ENCODE data around the gene ARL14.

Gene ARL14

DNA sequence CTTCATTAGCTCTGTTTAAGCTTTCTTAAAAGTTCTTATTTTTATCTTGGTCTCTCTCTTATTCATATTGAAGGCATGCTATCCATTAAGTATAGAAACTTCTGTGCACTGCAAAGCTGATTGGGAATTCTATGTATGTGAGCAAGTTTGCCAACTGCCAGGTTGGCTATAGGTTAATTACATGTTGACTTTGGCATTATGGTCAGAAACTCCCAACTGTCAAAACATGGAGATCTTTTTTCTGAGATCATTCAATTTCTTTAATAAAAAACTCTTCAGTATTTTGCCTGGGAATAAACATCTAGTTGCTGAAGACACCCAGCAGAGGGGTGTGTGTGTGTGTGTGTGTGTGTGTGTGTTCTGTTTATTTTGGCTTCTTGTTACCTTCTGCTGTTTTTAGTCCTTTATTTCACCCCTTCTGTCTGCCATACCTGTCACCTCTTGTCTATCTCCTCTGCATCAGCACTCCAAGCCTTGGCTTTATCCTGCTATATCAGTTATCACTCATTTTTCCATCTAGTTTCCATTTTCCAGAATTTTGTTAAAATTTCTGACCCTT lies 1.3 kb upstream of the ARL14 start:
- Histone ChIP-seq H2AFZ (ENCODE audit: low read length, unreplicated experiment) (no peak overlapping the region), H3K4me3 (ENCODE audit: low read depth, low read length) (no peak overlapping the region), H3K27ac (ENCODE audit: low read depth, low read length) (no peak overlapping the region), H3K4me1 (ENCODE audit: control insufficient read depth, insufficient read depth, low read length, unreplicated experiment) (peaks cover 24% of the 10 kb centered on the region), H3K79me2 (ENCODE audit: control insufficient read depth, insufficient read depth, low read length, unreplicated experiment) (no peaks in the 10 kb centered on the region), H3K36me3 (ENCODE audit: insufficient read depth, low read length) (no peaks in the 10 kb centered on the region), H3K27me3 (ENCODE audit: insufficient read depth, low read length) (no peaks in the 10 kb centered on the region)

DNA sequence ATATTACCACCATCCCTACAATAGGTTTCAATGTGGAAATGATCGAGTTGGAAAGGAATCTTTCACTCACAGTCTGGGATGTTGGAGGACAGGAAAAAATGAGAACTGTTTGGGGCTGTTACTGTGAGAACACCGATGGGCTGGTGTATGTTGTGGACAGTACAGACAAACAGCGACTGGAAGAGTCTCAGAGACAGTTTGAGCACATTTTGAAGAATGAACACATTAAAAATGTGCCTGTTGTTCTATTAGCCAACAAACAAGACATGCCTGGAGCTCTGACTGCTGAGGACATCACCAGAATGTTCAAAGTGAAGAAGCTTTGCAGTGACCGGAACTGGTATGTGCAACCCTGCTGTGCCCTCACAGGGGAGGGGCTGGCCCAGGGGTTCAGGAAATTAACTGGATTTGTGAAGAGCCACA lies 510 bp downstream of the ARL14 start:
- no peaks in the 10 kb centered on the region for H3K79me2 ChIP-seq (ENCODE audit: control insufficient read depth, insufficient read depth, low read length, unreplicated experiment)
- peak overlapping the region; percentile 48; the same call in 1 of the 2 replicates for H3K4me3 ChIP-seq (ENCODE audit: low read depth, low read length)
- peak overlapping the region; percentile 33; the same call in 1 of the 2 replicates for H3K27ac ChIP-seq (ENCODE audit: low read depth, low read length)
- no peaks in the 10 kb centered on the region for H3K27me3 ChIP-seq (ENCODE audit: insufficient read depth, low read length)
- H3K4me1 ChIP-seq (ENCODE audit: control insufficient read depth, insufficient read depth, low read length, unreplicated experiment): peaks cover 17% of the 10 kb centered on the region
- H2AFZ ChIP-seq (ENCODE audit: low read length, unreplicated experiment): peak overlapping the region; percentile 72
- H3K36me3 ChIP-seq (ENCODE audit: insufficient read depth, low read length): no peaks in the 10 kb centered on the region

GRCh38 chr3:160678292-160678842 lies 1.4 kb downstream of the ARL14 start:
- H3K4me1 ChIP-seq (ENCODE audit: control insufficient read depth, insufficient read depth, low read length, unreplicated experiment): peaks cover 17% of the 10 kb centered on the region
- H3K27me3 ChIP-seq (ENCODE audit: insufficient read depth, low read length): no peaks in the 10 kb centered on the region
- H3K4me3 ChIP-seq (ENCODE audit: low read depth, low read length): no peak overlapping the region
- H3K27ac ChIP-seq (ENCODE audit: low read depth, low read length): no peak overlapping the region
- H3K36me3 ChIP-seq (ENCODE audit: insufficient read depth, low read length): no peaks in the 10 kb centered on the region
- no peak overlapping the region for H2AFZ ChIP-seq (ENCODE audit: low read length, unreplicated experiment)
- H3K79me2 ChIP-seq (ENCODE audit: control insufficient read depth, insufficient read depth, low read length, unreplicated experiment): no peaks in the 10 kb centered on the region

GRCh38 chr3:160684368-160684740 lies 7.4 kb downstream of the ARL14 start:
- H3K27ac ChIP-seq (ENCODE audit: low read depth, low read length): no peak overlapping the region
- no peak overlapping the region for H2AFZ ChIP-seq (ENCODE audit: low read length, unreplicated experiment)
- H3K36me3 ChIP-seq (ENCODE audit: insufficient read depth, low read length): no peaks in the 10 kb centered on the region
- no peaks in the 10 kb centered on the region for H3K4me1 ChIP-seq (ENCODE audit: control insufficient read depth, insufficient read depth, low read length, unreplicated experiment)
- no peaks in the 10 kb centered on the region for H3K27me3 ChIP-seq (ENCODE audit: insufficient read depth, low read length)
- no peak overlapping the region for H3K4me3 ChIP-seq (ENCODE audit: low read depth, low read length)
- H3K79me2 ChIP-seq (ENCODE audit: control insufficient read depth, insufficient read depth, low read length, unreplicated experiment): no peaks in the 10 kb centered on the region

- Histone ChIP-seq H3K36me3 (ENCODE audit: insufficient read depth, low read length) (no peaks in the 10 kb centered on the region), H2AFZ (ENCODE audit: low read length, unreplicated experiment) (no peak overlapping the region), H3K27ac (ENCODE audit: low read depth, low read length) (no peak overlapping the region), H3K4me3 (ENCODE audit: low read depth, low read length) (no peak overlapping the region), H3K79me2 (ENCODE audit: control insufficient read depth, insufficient read depth, low read length, unreplicated experiment) (no peaks in the 10 kb centered on the region), H3K4me1 (ENCODE audit: control insufficient read depth, insufficient read depth, low read length, unreplicated experiment) (no peaks in the 10 kb centered on the region), H3K27me3 (ENCODE audit: insufficient read depth, low read length) (no peaks in the 10 kb centered on the region)
These were observed 8.3 kb downstream of the ARL14 start for GRCh38 chr3:160685144-160685766.

- no peaks in the 10 kb centered on the region for H3K36me3 ChIP-seq (ENCODE audit: insufficient read depth, low read length)
- no peak overlapping the region for H2AFZ ChIP-seq (ENCODE audit: low read length, unreplicated experiment)
- H3K4me1 ChIP-seq (ENCODE audit: control insufficient read depth, insufficient read depth, low read length, unreplicated experiment): no peaks in the 10 kb centered on the region
- no peak overlapping the region for H3K27ac ChIP-seq (ENCODE audit: low read depth, low read length)
- H3K4me3 ChIP-seq (ENCODE audit: low read depth, low read length): no peak overlapping the region
- no peaks in the 10 kb centered on the region for H3K79me2 ChIP-seq (ENCODE audit: control insufficient read depth, insufficient read depth, low read length, unreplicated experiment)
- H3K27me3 ChIP-seq (ENCODE audit: insufficient read depth, low read length): no peaks in the 10 kb centered on the region
These were observed 10.1 kb downstream of the ARL14 start for GRCh38 chr3:160686955-160687535.

- H3K27me3 ChIP-seq (ENCODE audit: insufficient read depth, low read length): no peaks in the 10 kb centered on the region
- no peaks in the 10 kb centered on the region for H3K4me1 ChIP-seq (ENCODE audit: control insufficient read depth, insufficient read depth, low read length, unreplicated experiment)
- H3K79me2 ChIP-seq (ENCODE audit: control insufficient read depth, insufficient read depth, low read length, unreplicated experiment): no peaks in the 10 kb centered on the region
- H3K4me3 ChIP-seq (ENCODE audit: low read depth, low read length): no peak overlapping the region
- H3K36me3 ChIP-seq (ENCODE audit: insufficient read depth, low read length): no peaks in the 10 kb centered on the region
- no peak overlapping the region for H2AFZ ChIP-seq (ENCODE audit: low read length, unreplicated experiment)
- H3K27ac ChIP-seq (ENCODE audit: low read depth, low read length): no peak overlapping the region
These were observed 14.2 kb downstream of the ARL14 start for GRCh38 chr3:160691151-160691550.

DNA sequence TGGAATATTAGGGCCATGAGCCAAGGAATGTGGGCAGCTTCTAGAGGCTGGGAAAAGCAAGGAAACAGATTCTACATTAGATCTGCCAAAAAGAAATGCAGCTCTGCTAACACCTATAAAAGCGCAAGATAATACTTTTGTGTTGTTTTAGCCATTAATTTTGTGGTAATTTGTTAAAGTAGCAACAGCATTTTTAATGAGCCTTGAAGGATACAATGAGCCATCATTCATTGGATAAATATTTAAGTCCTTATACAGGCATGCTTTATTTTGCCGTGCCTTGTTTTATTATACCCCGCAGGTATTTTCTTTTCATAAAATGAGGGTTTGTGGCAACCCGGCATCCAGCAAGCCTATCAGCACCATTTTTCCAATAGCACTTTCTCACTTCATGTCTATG lies 15.0 kb downstream of the ARL14 start:
- no peak overlapping the region for H3K27ac ChIP-seq (ENCODE audit: low read depth, low read length)
- no peaks in the 10 kb centered on the region for H3K27me3 ChIP-seq (ENCODE audit: insufficient read depth, low read length)
- H3K4me1 ChIP-seq (ENCODE audit: control insufficient read depth, insufficient read depth, low read length, unreplicated experiment): no peaks in the 10 kb centered on the region
- H3K4me3 ChIP-seq (ENCODE audit: low read depth, low read length): no peak overlapping the region
- H3K79me2 ChIP-seq (ENCODE audit: control insufficient read depth, insufficient read depth, low read length, unreplicated experiment): no peaks in the 10 kb centered on the region
- no peak overlapping the region for H2AFZ ChIP-seq (ENCODE audit: low read length, unreplicated experiment)
- no peaks in the 10 kb centered on the region for H3K36me3 ChIP-seq (ENCODE audit: insufficient read depth, low read length)

- Histone ChIP-seq H2AFZ (ENCODE audit: low read length, unreplicated experiment) (no peak overlapping the region), H3K4me1 (ENCODE audit: control insufficient read depth, insufficient read depth, low read length, unreplicated experiment) (peaks cover 8% of the 10 kb centered on the region), H3K79me2 (ENCODE audit: control insufficient read depth, insufficient read depth, low read length, unreplicated experiment) (no peaks in the 10 kb centered on the region), H3K36me3 (ENCODE audit: insufficient read depth, low read length) (no peaks in the 10 kb centered on the region), H3K27me3 (ENCODE audit: insufficient read depth, low read length) (no peaks in the 10 kb centered on the region), H3K27ac (ENCODE audit: low read depth, low read length) (no peak overlapping the region), H3K4me3 (ENCODE audit: low read depth, low read length) (no peak overlapping the region)
These were observed 16.2 kb downstream of the ARL14 start for GRCh38 chr3:160693191-160693590.

GRCh38 chr3:160694345-160694744 lies 17.4 kb downstream of the ARL14 start:
- no peaks in the 10 kb centered on the region for H3K79me2 ChIP-seq (ENCODE audit: control insufficient read depth, insufficient read depth, low read length, unreplicated experiment)
- peaks cover 15% of the 10 kb centered on the region for H3K4me1 ChIP-seq (ENCODE audit: control insufficient read depth, insufficient read depth, low read length, unreplicated experiment)
- H2AFZ ChIP-seq (ENCODE audit: low read length, unreplicated experiment): no peak overlapping the region
- no peak overlapping the region for H3K4me3 ChIP-seq (ENCODE audit: low read depth, low read length)
- no peaks in the 10 kb centered on the region for H3K36me3 ChIP-seq (ENCODE audit: insufficient read depth, low read length)
- H3K27ac ChIP-seq (ENCODE audit: low read depth, low read length): no peak overlapping the region
- H3K27me3 ChIP-seq (ENCODE audit: insufficient read depth, low read length): no peaks in the 10 kb centered on the region

DNA sequence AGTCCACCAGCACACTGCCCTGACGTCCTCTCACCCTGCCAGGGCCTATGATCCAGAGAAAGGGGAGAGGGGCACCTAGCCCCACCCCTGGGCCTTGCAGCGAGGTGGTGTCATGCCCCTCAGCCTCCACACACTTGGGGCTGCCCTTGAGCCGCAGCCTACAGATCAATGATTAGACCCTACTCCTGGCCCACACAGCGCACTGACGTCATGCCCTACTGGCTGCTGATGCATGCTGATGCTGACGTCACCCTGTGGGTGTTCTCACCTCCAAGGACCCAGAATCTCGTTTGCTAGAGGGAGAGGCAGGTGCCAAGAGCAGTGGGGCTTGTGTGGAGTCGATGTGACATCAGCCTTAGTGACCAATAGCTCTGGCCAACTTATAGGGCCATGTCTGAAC lies 18.0 kb downstream of the ARL14 start:
- H2AFZ ChIP-seq (ENCODE audit: low read length, unreplicated experiment): no peak overlapping the region
- H3K79me2 ChIP-seq (ENCODE audit: control insufficient read depth, insufficient read depth, low read length, unreplicated experiment): no peaks in the 10 kb centered on the region
- H3K36me3 ChIP-seq (ENCODE audit: insufficient read depth, low read length): no peaks in the 10 kb centered on the region
- H3K27ac ChIP-seq (ENCODE audit: low read depth, low read length): no peak overlapping the region
- H3K4me1 ChIP-seq (ENCODE audit: control insufficient read depth, insufficient read depth, low read length, unreplicated experiment): peaks cover 15% of the 10 kb centered on the region
- H3K4me3 ChIP-seq (ENCODE audit: low read depth, low read length): no peak overlapping the region
- no peaks in the 10 kb centered on the region for H3K27me3 ChIP-seq (ENCODE audit: insufficient read depth, low read length)
